GF-D8 (cell line): ENCODE results near the gene LRRC3.

ENCODE experiments used
- DNase-seq: peaks from one replicate; lab custom pipeline; 2025; lab: John Stamatoyannopoulos, UW

The LRRC3 gene

DNA sequence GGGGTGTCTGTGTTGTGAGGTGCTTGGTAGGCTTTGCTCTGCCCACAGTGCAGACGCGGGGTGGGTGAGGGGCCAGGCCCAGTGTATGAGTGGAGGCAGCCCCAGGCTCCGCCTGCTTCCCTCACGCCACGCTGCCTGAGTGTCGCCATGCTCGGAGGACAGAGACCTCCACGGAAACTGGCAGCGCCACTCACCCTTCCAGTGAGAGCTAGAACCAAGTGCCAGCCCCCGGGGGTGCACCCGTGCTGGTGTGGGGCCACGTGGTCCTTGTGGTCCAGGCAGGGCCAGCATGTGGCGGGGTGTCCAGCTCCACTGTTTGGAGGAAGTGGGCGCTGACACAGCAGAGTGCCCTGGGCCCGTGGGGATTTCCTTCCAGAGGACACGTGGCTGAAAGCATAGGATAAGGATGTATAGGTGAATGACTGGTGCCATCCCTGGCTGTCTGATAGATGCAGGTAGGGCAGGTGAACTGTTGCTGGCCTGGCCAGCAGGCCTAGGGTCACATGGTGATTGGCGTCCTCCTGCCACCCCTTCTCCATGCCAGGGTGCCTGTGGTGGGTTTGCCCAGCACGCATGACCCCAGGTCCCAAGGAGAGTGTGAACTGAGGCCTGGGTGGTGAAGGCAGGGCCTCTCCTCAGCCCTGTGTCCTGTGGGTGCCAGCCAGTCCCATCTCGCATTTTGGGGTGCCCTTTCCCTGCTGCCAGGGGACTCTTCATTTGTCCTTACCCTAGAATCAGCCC, 3.8 kb downstream of the LRRC3 start:
- no peak for DNase-seq

DNA sequence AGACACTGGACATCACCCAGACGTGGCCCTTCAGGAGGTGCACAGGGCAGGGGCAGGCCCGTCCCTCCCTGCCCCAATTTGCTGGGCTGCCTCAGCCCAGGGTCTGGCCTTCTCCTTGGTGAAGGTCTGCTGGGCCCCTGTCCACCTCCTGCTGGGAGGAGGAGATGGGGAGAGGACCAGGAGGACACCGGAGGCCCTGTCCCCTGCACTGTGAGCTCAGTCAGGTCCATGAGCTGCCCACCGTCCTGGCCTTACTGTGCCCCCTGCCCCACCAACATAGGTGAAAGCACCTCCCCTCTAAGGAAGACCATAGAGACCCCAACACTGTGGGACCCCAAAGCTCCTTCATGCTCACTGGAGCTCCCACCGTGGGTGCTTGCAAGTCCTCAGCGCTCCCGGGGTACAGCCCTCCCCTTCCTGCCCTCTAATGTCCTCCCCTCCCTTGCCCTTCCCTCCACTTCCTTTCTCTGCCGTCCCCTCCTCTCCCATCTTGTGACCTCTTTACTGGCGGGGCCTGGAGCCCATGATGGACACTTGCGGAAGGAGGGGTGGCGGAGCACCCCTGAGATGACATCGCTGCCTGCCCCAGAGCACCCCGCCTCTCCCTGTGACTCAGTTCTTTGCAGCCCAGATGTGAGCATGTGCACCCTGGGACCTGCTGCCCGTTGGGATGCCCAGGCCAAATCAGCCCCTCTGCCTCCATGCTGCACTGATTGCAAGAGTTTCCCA, 4.6 kb downstream of the LRRC3 start:
- DNase-seq = no peak

DNA sequence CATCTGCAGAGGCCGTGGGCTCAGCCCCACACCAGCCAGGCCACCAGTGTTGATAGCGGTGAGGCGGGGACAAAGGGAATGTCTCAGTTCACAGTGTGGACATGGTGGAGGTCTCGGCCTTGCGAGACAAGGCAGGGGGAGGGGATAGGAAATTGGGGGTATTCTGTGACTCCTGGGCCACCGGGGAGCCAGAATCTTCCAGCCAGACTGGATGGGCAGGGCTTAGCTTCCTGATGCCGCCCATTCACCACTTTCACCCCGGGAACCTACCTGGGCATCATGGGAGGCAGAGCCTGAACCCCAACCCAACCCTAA, 5.1 kb downstream of the LRRC3 start:
- no peak for DNase-seq

DNA sequence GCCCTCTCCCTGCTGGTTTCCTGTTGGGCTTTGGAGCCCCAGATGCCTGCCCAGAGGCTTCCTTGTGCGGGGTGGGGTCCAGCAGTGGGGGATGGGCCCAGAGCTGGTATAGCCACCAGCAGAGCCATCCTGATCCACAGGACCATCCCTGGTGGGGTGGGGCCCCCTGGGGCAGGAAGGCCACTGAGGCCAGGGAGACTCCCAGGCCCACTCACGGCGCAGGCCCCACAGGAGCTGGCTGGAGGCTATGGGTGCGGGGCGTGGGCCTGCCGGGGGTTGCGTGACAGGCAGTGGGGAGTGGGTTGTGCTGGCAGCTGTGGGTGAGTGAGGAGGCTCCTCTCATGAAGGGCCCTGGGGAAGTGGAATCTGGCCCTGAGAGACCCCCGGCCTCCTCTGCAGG, 5.7 kb downstream of the LRRC3 start:
- DNase-seq = no peak

DNA sequence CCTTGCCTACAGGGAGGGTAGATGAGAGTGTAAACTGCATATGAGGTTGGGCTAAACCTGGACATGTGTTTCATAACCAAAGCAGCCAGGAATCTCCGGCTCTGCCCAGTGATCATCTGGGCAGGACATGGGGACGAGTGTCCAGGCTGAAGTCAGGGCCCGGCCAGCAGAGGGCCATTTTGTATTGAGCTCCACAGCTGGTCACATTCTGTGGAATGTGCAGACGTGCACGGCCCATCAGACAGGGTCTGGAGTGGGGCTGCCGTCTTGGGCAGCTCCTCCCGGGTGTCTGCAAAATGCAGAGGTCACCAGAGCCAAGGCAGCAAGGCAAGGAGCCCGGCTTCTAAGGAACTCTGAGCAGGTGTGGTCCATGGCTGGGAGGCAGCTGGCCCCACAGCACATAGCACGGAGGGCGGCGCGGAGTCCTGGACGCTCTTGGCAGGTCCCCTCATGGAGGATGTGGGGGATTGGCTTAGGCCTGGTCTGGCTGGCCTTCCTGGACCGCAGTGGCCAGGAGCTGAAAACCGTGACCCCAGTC, 6.2 kb downstream of the LRRC3 start:
- no peak for DNase-seq

DNA sequence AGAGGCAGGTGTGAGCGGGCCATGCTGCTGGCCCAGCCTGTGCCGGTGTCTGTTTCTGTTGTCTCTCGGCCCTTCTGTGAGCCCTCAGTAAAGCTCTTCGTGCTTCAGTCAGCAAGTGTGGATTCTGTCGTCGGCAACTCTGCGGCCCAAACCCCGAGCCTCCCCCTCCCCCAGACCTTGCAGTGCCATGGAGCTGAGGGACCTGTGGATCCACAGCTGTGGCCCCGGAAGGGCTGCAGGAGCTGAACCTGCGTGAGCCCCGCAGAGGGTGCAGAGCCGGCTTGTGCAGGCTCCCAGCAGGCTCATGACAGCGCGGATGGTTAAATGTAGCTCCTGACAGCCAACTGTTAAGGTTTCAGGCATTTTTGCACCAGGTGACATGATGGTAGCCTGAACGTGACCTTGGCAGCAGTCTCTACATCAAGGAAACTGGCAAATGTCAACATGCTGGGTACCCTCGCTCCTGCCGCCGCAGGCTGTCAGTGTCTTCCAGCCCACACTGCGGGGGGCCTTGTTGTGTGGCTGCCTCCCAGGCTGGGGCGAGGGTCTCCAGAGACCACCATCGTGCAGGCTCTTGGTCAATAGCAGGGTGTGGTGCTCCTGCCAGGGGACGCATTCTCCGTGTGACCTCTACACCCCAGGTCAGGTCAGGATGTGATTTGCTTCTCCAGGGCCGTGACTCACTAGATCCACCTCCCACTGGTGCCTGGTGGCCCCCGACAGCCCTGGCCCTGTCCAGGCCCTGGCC, 7.0 kb downstream of the LRRC3 start:
- DNase-seq = no peak

DNA sequence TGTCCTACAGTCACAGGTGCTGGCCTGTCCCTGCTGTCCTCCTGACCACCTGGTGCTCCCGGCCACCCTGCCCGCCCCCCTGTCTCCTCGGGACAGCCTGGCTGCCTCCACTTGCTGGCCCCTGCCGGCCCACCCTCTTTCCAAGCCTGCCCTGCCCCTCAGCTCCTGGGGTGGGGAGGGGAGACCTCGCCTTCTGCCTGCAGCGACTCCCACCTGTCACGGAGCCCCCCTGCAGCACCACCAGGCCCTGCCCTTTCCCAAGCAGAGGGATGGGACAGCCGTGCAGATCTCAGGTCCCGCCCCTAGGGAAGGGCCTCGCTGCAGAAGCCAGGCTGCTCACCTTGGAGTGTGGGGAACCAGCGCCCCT, 7.5 kb downstream of the LRRC3 start:
- no peak for DNase-seq

DNA sequence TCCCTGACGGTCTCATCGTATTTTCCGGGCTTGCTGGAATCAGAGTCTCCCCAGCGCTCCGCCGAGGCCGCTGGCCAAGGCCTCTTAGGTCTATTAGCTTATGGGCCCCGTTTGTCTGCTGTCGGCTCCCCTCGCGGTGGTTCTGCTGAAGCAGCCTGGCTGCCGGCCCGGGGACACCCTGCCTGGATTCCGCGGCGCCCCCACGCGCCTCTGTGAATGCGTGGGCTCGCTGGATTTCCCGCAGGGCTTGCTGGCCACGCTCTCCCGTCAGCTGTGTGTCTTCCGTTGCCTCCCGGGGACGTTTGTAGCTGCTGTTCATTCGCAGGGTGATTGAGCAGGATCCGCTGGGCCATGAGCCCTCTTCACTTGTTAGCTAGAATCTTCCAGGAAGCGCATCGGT, 8.4 kb downstream of the LRRC3 start:
- no peak for DNase-seq

DNA sequence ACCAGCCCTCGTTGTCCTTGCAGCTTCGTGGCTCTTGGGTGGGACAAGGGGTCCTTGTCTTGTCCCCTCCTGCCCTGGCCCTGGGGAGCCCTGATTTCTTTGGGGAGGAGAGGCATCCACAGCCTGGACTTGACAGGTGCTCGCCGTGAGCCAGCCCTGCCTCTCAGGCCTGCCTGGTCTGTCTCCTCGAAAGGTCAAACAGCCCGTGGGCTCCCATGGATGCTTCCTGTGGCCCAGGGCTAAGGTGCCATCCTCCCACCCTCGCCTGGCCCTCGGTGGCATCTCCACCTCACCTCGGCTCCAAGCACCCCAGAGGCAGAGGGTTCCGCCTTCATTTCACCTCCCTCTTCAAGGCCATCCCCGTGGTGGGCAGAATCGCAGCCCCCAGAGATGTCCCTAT, 9.0 kb downstream of the LRRC3 start:
- DNase-seq = no peak

DNA sequence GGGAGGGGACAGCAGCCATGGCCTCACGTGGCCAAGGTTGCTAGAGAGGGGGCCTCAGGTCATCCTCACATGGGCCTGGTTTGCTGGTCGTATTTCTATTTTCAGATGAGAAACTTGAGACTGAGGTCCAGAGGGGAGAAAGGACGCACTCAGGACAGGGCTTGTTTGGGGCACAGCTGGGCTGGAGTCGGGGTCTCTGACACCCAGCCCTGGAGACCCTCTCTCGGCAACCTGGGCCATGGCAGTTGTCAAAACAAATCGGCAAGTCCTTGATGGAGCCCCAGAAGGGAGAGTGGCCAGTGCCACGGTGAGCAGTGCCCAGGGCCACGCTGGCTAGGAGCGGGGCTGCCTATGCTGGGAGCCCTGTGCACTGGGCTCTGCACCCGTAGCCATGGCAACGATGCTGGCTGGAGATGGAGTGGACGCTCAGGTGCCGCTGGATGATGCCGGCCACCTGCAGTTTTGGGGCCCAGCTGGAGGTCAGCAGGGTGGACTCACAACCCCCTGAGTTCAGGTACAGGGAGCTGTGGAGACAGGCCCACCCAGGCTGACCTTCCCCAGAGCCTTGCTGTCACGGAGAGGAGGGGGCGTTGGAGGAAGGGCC, 11.1 kb downstream of the LRRC3 start:
- DNase-seq = no peak

DNA sequence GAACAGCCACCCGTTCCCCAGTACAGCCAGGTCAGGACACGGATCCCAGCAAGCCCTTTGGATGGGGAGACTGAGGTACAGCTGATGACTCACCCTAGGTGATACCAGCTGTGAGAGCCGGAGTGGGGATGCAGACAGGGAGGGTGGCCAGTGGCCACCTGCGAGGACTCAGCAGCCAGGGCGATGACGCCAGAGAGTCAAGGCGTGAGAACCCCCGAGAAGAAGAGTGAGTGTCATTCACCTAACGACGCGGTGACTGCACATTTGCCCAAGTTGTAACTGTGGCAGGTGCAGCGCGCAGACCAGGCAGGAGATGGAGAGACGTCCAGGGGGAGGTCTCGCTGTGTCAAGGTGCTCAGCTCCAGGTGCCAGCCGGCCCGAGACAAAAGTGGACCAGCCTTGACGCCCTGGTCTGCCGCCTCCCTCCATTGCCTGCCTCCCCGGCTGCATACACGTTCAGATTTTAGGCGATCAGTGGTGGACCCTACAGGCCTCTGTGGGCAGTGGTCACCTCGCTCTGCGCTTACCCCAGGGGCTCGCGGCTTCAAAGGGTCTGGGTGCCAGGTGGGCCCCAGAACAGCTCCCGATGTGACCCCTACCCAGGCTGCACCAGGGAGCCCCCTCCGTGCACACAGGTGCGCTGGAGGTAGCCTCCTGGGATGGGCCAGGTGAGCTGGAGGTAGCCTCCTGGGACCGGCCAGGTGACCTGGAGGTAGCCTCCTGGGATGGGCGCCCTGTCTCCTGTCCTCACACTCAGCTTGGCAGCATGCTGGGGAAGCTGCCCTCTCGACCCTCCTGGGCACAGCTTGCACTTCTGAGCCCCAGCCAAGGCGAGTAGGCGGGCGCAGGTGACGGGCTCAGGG, 11.9 kb downstream of the LRRC3 start:
- no peak for DNase-seq

DNA sequence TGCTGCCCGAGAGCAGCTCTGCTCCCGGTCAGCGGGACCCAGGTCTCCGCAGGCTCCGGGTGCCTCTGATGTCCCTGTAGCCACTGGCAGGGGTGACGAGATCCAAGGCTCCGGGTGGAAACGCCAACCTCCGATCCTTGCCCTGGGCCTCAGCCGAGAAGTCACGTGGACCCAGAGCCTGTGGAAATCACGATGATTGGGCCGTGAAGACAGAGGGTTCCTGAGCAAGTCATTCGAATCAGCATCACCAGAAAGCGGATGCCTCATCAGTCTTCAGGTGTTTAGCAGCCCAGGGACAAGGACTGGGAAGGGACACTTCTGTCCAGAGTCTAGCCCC, 12.5 kb downstream of the LRRC3 start:
- DNase-seq = no peak

DNA sequence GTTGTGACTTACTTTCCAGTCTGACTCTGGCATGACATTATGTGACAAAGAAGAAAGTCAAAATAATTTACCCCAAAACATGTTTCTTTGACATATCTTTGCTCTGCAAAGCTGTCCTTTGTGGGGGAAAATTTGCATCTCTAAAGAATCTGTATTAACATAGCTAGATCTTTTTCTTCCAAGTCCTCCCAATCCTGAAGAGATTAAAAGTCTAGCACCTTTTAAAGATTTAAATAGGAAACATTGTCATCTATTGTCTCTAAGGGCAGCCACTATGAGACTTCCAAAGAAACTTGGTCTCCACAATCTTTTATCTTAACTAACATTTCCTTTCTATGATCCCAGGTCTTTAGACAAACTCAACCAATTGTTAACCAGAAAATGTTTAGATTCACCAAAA, 16.0 kb downstream of the LRRC3 start:
- no peak for DNase-seq

DNA sequence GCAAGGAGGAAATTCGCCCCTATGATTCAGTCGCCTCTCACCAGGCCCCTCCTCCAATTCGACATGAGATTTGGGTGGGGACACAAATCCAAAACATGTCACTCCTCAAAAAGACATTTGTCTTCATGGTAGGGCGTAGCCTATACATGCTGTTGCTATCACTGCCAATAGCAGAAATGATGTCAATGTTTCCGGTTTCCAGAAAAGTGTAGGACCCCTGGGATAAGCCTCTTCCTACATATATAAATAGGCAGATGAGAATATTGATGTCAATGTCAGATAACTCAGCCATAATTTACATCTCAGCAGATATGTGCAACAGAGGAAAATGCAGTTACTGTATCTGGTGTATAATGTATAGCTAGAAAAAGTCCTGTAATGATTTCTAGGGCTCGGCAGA, 16.7 kb downstream of the LRRC3 start:
- DNase-seq = no peak

DNA sequence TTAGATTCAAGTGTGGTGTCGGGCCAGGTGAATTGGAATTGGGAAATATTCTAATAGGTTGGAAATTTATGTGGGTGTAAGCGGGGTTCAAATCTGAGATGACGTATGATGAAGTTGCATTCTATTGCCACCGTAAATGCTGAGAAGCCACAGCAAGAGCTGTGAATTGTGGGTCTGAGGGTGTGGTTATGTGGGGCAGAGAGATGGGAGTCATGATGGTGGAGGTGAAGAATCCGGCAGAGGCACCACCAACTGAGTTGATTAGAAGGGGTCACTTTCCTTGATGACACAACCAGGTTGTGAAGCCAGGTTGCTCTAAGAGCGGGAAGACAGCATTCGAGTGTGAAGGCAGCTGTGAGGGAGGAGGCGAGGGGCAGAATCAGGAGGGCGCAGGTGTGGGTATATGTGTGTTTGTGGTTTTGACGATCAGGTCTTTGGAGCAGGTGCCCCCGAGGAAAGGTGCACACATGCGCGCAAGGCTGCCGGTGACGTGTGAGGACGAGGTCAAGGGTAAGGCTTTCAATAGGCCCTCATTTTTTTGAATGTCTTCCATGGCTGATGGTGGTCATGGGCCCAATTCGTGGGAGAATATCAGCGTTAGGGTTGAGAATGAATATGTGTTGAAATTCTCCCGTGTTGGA, 18.7 kb downstream of the LRRC3 start:
- DNase-seq = no peak

DNA sequence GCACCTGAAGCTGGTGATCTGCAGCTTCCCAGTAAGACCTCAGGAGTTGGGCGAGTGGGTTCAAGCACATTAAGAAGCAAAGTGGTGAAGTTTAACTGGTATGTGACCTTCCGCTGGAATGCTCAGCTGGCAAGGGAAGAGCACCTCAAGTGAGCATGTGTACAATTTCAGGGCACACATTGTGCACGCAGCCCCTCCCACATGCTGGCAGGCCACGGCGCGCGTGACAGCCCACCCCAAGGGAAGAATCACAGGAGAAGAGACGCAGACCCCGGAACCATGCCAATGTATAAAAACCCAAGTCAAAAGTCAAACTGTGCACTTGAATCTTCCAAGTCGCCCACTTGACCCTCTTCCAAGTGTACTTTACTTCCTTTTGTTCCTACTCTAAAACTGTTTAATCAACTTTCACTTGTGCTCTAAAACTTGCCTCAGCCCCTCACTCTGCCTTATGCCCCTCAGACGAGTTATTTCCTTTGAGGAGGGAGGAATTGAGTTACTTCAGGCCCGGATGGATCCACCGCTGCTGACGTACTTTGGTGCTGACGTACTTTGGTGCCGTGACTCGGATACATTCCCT, 20.0 kb downstream of the LRRC3 start:
- no peak for DNase-seq

DNA sequence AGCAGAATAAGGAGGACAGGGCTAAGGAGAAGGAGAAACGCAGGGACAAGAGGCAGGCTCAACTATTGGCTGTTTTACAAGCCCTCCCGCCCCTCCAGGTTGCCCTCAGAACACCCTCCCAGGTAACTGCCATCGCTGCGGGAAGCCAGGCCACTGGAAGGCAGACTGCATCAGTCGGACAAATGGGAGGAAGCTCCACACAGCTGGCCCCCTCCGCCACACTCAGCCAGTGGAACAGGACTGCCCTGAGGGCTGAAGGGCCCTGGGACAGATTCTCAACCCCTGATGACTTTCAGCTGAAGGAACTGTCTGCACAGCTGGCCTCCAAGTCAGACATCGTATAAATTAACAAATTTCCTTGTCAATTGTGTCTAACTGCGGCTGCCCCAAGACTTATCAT, 21.8 kb downstream of the LRRC3 start:
- DNase-seq = no peak

DNA sequence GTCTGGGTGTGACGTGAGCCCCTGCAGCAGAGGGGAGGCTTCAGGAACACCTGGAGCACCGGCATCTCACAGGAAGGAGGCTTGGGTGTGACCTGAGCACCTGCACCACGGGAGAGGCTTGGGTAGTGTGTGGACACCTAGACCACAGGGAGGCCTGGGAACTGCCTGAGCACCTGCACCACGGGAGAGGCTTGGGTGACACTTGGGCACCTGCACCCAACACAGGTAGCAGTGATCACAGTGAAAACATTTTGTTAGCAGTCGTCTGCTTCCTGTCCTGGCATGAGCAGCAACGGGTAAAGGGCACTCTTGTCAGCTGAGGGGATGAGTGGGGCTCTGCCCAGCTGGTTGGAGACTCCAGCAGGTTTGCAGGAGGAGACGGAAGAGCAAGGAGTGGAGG, 22.4 kb downstream of the LRRC3 start:
- DNase-seq = no peak

DNA sequence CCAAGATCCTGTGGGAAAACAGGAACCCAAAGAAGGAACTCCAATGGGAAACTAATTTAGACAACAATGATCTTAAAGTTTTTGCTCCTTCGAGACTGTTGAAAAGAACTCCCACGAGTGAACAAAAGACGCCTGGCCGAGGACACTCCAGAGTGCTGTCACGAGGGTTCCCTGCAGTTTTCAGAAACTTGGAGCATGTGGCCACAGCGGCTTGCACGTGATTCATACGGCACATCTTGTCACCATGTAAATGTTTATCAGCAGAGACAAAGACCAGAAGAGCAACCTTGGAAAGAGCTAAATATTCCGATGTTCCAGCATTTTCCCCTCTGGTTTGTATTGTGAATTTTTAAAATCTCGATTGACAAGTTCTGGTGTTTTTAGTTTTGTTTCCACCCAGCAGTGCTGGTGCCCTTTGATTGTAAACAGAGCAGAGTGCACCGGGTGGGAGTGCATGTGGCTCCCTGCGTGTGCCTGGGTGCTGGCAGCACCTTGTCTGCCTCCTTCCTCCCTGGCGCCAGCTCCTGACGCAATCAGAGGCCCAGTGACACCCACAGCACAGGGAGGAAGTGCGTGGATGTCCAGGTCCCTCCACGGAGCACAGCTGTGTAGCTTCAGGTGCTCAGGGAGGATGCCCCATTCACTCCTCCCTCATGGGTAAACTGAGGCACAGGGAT, 23.0 kb downstream of the LRRC3 start:
- DNase-seq = no peak

DNA sequence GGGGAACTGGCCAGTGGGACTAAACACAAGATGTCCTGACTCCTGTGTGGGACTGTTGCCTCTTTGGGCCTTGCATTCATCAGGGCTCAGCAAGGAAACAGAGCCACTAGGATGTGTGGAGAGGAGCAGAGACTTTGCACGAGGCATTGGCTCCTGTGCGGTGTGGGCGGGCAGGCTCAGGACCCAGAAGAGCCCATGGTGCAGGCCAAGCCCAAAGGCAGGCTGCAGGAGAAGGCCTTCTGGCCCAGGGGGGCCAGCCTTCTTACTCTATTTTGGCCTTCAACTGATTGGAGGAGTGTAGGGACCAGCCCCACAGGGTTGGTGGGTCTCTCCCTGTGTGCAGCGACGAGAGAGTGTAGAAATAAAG, 23.5 kb downstream of the LRRC3 start:
- DNase-seq = no peak
